Keratinocyte (primary cell): ENCODE data around the gene PCED1A. TPM values are rescaled to one million over a fixed set of nuclear protein-coding genes. Genes with fewer than 3 reads are reported as not detected.

Source experiments
- DNase-seq: peaks from one replicate; pipeline ENCODE4 v3.0.0-alpha.2; 2011; ENCODE audit warnings: low read depth, missing footprints, low spot score
- FAIRE-seq: peaks from 2 replicates; lab custom pipeline; 2011; peaks lifted over from hg19 to GRCh38; lab: Jason Lieb, UNC
- H2AFZ ChIP-seq: 2 replicates; pipeline ENCODE4 v1.6.0; 2012; ENCODE audit warnings: low read length, control low read depth, inconsistent platforms; ENCODE audit not compliant: control insufficient read depth
- H3K27ac ChIP-seq: 2 replicates; pipeline ENCODE4 v1.5.1; 2011; ENCODE audit warnings: low read length; ENCODE audit not compliant: control insufficient read depth, insufficient read depth
- H3K27me3 ChIP-seq: 3 replicates; pipeline ENCODE4 v1.6.0; 2011; ENCODE audit warnings: low read length; ENCODE audit not compliant: control insufficient read depth, insufficient read depth; ENCODE audit errors: extremely low read depth
- H3K36me3 ChIP-seq, 2 experiments: 2 replicates in 1 of 2; 3 replicates in 1 of 2; pipeline ENCODE4 v1.5.1; 2011; ENCODE audit warnings: low read length in 2 of 2, mild to moderate bottlenecking in 1 of 2; ENCODE audit not compliant: control insufficient read depth in 2 of 2, insufficient read depth in 2 of 2; ENCODE audit errors: extremely low read depth in 1 of 2
- H3K4me1 ChIP-seq: 3 replicates; pipeline ENCODE4 v1.5.1; 2011; ENCODE audit warnings: low read length; ENCODE audit not compliant: control insufficient read depth, insufficient read depth; ENCODE audit errors: extremely low read depth
- H3K4me2 ChIP-seq: 3 replicates; pipeline ENCODE4 v1.6.0; 2011; ENCODE audit warnings: low read depth, low read length; ENCODE audit not compliant: control insufficient read depth, insufficient read depth; ENCODE audit errors: extremely low read depth
- H3K4me3 ChIP-seq, 3 experiments: fragments of 200-600 bp in 1 of 3; sonication (generic) in 1 of 3; 2 replicates in 2 of 3; 3 replicates in 1 of 3; pipeline ENCODE4 v1.5.1; 2011 to 2016; ENCODE audit warnings: low read length in 3 of 3, mild to moderate bottlenecking in 3 of 3, control low read depth in 2 of 3, inconsistent platforms in 1 of 3, low read depth in 1 of 3, mixed read lengths in 1 of 3, mixed run types in 1 of 3, moderate library complexity in 1 of 3; ENCODE audit not compliant: control insufficient read depth in 2 of 3, insufficient read depth in 2 of 3; ENCODE audit errors: extremely low read depth in 1 of 3
- H3K79me2 ChIP-seq: 2 replicates; pipeline ENCODE4 v1.6.0; 2012; ENCODE audit warnings: low read length; ENCODE audit not compliant: control insufficient read depth, insufficient read depth
- H3K9ac ChIP-seq: 3 replicates; pipeline ENCODE4 v1.6.0; 2011; ENCODE audit warnings: low read length; ENCODE audit not compliant: control insufficient read depth, insufficient read depth; ENCODE audit errors: extremely low read depth
- H3K9me1 ChIP-seq: 3 replicates; pipeline ENCODE4 v1.6.0; 2011; ENCODE audit warnings: low read length; ENCODE audit not compliant: control insufficient read depth, insufficient read depth; ENCODE audit errors: extremely low read depth
- H3K9me3 ChIP-seq: 2 replicates; pipeline ENCODE4 v1.5.1; 2012; ENCODE audit warnings: low read depth, low read length; ENCODE audit not compliant: control insufficient read depth
- H4K20me1 ChIP-seq: 3 replicates; pipeline ENCODE4 v1.6.0; 2011; ENCODE audit warnings: low read length; ENCODE audit not compliant: control insufficient read depth, insufficient read depth; ENCODE audit errors: extremely low read depth
- EZH2 ChIP-seq: IDR thresholded peaks from one replicate; pipeline ENCODE4 v1.6.1; 2012; ENCODE audit warnings: inconsistent platforms, mild to moderate bottlenecking, low read length, moderate library complexity
- dilution Hi-C: fragments of 300-500 bp; cut with MboI; formaldehyde crosslinking; loops from one replicate; pipeline ENCODE4 v1.7.0; 2020; ENCODE audit warnings: low sequenced_read_pairs; ENCODE audit not compliant: extremely low pct_ligation_motif_present
- polyA plus RNA-seq, 5 experiments: library from polyadenylated mRNA; depleted of rRNA in 3 of 5; stranded (reverse) in 3 of 5; stranded (forward) in 1 of 5; unstranded in 1 of 5; fragments of >200 nt; gene quantifications; 1 replicate in 1 of 5; 2 replicates in 3 of 5; 3 replicates in 1 of 5; pipeline versions ENCODE4 v1.2.1 to v1.2.3, GENCODE V29; 2011 to 2012; ENCODE audit warnings: missing spikeins in 2 of 5, low read depth in 1 of 5, low replicate concordance in 1 of 5
- TF ChIP-seq, protein P1 (sequence below), 3 experiments: IDR thresholded peaks in 1 of 3; conservative IDR thresholded peaks in 1 of 3; optimal IDR thresholded peaks in 1 of 3; 2 replicates in 2 of 3; 3 replicates in 1 of 3; pipeline versions ENCODE3 to v1.5.1; 2011; ENCODE audit warnings: low read length in 3 of 3, mild to moderate bottlenecking in 3 of 3, moderate library complexity in 2 of 3, control low read depth in 1 of 3, inconsistent platforms in 1 of 3; ENCODE audit not compliant: insufficient read depth in 2 of 3; ENCODE audit errors: extremely low read depth in 1 of 3

Gene PCED1A
- polyA plus RNA-seq, 1 donor (not counting 4 experiments of a cell fraction or from before 2014, with no cell fraction given) = 5.6 TPM

DNA sequence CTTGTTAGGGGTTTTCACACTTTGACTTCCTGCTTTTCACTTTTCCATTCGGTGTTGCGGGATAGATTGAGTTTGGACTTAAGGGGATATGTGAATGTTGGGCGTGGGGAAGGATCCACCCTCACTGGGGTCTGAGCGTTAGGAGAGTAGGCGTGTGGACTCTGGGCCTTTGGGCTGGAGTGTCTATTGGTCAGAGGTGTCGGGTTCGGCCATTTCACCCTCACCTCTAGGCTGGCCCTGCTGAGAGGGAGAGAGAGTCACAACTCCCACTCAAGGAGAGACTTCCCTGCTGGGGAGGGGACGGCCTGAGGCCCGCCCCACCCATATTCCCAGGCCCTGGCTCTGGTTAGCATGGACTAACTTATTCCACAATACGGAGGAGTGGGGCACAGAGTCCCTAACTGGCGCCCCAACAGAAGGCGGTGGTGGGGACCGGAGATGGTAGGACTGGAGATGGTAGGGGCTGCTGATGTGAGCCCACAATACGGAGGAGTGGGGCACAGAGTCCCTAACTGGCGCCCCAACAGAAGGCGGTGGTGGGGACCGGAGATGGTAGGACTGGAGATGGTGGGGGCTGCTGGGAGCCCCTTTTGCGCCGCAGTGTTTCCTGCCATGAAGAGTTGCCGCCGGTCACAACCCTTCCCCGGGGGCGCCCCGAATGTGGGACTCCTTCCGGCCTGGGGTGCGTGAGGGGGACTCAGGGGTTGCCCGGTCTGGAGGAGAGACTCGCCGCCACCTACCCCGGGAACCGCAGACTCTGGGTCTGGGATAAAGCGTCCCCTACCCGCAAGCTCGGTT is 31.4 kb upstream of the PCED1A start:
- no peaks in the 10 kb centered on the region for H3K9me3 ChIP-seq
- H3K79me2 ChIP-seq = peaks cover 23% of the 10 kb centered on the region
- no peaks in the 10 kb centered on the region for H4K20me1 ChIP-seq
- peak overlapping the region; percentile 81 for H3K9ac ChIP-seq
- peak overlapping the region; percentile 91 to 96 (median 92) for H3K4me3 ChIP-seq
- H3K4me1 ChIP-seq = peaks cover 23% of the 10 kb centered on the region
- H3K9me1 ChIP-seq = no peaks in the 10 kb centered on the region
- peaks cover 3% of the 10 kb centered on the region for H3K27me3 ChIP-seq
- DNase-seq (no peak), FAIRE-seq (no peak)
- no peaks in the 10 kb centered on the region for H3K36me3 ChIP-seq
- peak overlapping the region; percentile 99 for H3K4me2 ChIP-seq
- dilution Hi-C loops = no loop called here
- peak overlapping the region; percentile 34 for H2AFZ ChIP-seq
- H3K27ac ChIP-seq = no peak overlapping the region
- TF ChIP-seq, protein P1, sequence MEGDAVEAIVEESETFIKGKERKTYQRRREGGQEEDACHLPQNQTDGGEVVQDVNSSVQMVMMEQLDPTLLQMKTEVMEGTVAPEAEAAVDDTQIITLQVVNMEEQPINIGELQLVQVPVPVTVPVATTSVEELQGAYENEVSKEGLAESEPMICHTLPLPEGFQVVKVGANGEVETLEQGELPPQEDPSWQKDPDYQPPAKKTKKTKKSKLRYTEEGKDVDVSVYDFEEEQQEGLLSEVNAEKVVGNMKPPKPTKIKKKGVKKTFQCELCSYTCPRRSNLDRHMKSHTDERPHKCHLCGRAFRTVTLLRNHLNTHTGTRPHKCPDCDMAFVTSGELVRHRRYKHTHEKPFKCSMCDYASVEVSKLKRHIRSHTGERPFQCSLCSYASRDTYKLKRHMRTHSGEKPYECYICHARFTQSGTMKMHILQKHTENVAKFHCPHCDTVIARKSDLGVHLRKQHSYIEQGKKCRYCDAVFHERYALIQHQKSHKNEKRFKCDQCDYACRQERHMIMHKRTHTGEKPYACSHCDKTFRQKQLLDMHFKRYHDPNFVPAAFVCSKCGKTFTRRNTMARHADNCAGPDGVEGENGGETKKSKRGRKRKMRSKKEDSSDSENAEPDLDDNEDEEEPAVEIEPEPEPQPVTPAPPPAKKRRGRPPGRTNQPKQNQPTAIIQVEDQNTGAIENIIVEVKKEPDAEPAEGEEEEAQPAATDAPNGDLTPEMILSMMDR (optimal IDR thresholded peaks at IDR 0.05 in 1 of 3, IDR thresholded peaks at IDR 0.05 in 1 of 3, conservative IDR thresholded peaks at IDR 0.05 in 1 of 3; ENCODE audit: extremely low read depth in 1 of 3, insufficient read depth in 2 of 3, low read length in 3 of 3) = no peak
- TF ChIP-seq EZH2 = no peak

DNA sequence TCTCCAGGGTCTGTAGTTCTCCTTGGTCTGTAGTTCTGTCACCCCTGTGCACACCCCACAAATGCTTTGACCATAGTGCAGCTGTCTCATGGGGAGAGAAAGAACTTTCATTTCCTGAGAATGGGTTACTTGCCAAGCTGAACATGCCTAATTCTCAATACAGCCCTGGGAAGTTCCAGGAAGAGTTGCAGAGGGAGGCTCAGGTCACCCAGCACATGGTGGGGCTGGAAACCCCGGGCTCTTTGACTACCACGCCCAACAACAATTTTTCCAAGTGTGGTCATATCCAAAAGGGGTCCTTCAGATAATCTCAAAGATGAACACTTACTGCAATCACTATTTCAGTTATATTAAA is 30.6 kb upstream of the PCED1A start:
- Histone ChIP-seq H4K20me1 (no peaks in the 10 kb centered on the region), H3K9ac (no peak overlapping the region), H3K4me2 (no peak overlapping the region), H3K9me3 (no peaks in the 10 kb centered on the region), H3K9me1 (no peaks in the 10 kb centered on the region), H3K79me2 (peaks cover 16% of the 10 kb centered on the region), H3K27ac (no peak overlapping the region), H3K4me1 (peaks cover 23% of the 10 kb centered on the region), H3K4me3 (no peak overlapping the region), H3K36me3 (peaks cover 0 to 7% of the 10 kb centered on the region in 2 experiments), H3K27me3 (peaks cover 3% of the 10 kb centered on the region), H2AFZ (no peak overlapping the region)
- dilution Hi-C loops = no loop called here
- TF ChIP-seq EZH2 = no peak
- TF ChIP-seq, protein P1 (optimal IDR thresholded peaks at IDR 0.05 in 1 of 3, IDR thresholded peaks at IDR 0.05 in 1 of 3, conservative IDR thresholded peaks at IDR 0.05 in 1 of 3; ENCODE audit: extremely low read depth in 1 of 3, insufficient read depth in 2 of 3, low read length in 3 of 3) = no peak
- DNase-seq (no peak), FAIRE-seq (no peak)
